HCT116 (cell line): ENCODE results near the gene TUBA3E. TPM values are rescaled to one million over a fixed set of nuclear protein-coding genes. Genes with fewer than 3 reads are reported as not detected.

Experiments used
- ATAC-seq: fragments of 200-7000 bp; cut with Tn5 transposase; 2 replicates; pipeline ENCODE4 v1.9.1; 2020; ENCODE audit warnings: mild to moderate bottlenecking, moderate library complexity
- BruUV-seq: library from RNA; stranded (reverse); fragments of 400-500 nt; replicated peaks from 2 replicates; lab custom pipeline; 2021; lab: Mats Ljungman, UMichigan
- CTCF ChIA-PET: fragments of 300-600 bp; sonication (Branson Sonifier 250); formaldehyde crosslinking; loops from one replicate; lab custom pipeline; 2021; ENCODE audit warnings: antibody characterized with exemption; lab: Charles Lee
- POLR2A ChIA-PET: fragments of 300-600, 350-600 bp; sonication (Branson Sonifier 250); formaldehyde crosslinking; loops from one replicate; lab custom pipeline; 2021; ENCODE audit warnings: antibody characterized with exemption; lab: Charles Lee
- RAD21 ChIA-PET, 2 experiments: fragments of 300-600 bp; sonication (Branson Sonifier 250); formaldehyde crosslinking; loops; one replicate each; lab custom pipeline; 2023; ENCODE audit warnings: low total read pairs in 2 of 2; ENCODE audit not compliant: uncharacterized antibody in 2 of 2, unreplicated experiment in 2 of 2, low non-redundant PET in 1 of 2; lab: Charles Lee
- DNase-seq: peaks from one replicate; pipeline ENCODE4 v3.0.0-alpha.2; 2010; ENCODE audit warnings: low read depth, low spot score
- H2AFZ ChIP-seq: fragments of 200-600 bp; shearing (Covaris generic), sonication (generic); 2 replicates; pipeline ENCODE4 v1.6.1; 2017; ENCODE audit warnings: low read depth, mixed run types, mixed read lengths, antibody characterized with exemption, low read length; ENCODE audit not compliant: poor library complexity, severe bottlenecking
- H3K27ac ChIP-seq: 2 replicates; pipeline ENCODE4 v1.5.1; 2012; ENCODE audit warnings: low read depth, low read length
- H3K27me3 ChIP-seq: fragments of 200-600 bp; sonication (generic); 2 replicates; pipeline ENCODE4 v1.6.1; 2016; ENCODE audit warnings: mixed run types, low read length, mixed read lengths; ENCODE audit not compliant: insufficient read depth
- H3K36me3 ChIP-seq, 2 experiments: fragments of 200-500 bp in 1 of 2; fragments of 200-600 bp in 1 of 2; sonication (Bioruptor generic) in 1 of 2; sonication (generic) in 1 of 2; 2 replicates each; pipeline versions ENCODE4 v1.5.1 to v1.6.1; 2014 to 2016; ENCODE audit warnings: low read length in 2 of 2, inconsistent platforms in 1 of 2, mixed read lengths in 1 of 2, mixed run types in 1 of 2; ENCODE audit not compliant: insufficient read depth in 2 of 2, control insufficient read depth in 1 of 2
- H3K4me1 ChIP-seq, 2 experiments: fragments of 200-600 bp in 1 of 2; sonication (generic) in 1 of 2; 2 replicates each; pipeline versions ENCODE4 v1.5.1 to v1.6.1; 2012 to 2017; ENCODE audit warnings: low read length in 2 of 2, inconsistent platforms in 1 of 2, mild to moderate bottlenecking in 1 of 2, mixed read lengths in 1 of 2, mixed run types in 1 of 2, moderate library complexity in 1 of 2; ENCODE audit not compliant: insufficient read depth in 2 of 2, control insufficient read depth in 1 of 2
- H3K4me2 ChIP-seq: fragments of 200-600 bp; sonication (generic); 2 replicates; pipeline ENCODE4 v1.6.1; 2017; ENCODE audit warnings: mixed run types, low read length, mixed read lengths
- H3K4me3 ChIP-seq, 2 experiments: fragments of 200-600 bp in 1 of 2; sonication (generic) in 1 of 2; replicated peaks in 1 of 2; 2 replicates each; pipeline ENCODE4 v1.5.1; 2011 to 2016; ENCODE audit warnings: low read length in 2 of 2, control low read depth in 1 of 2, low read depth in 1 of 2, mild to moderate bottlenecking in 1 of 2, mixed read lengths in 1 of 2, mixed run types in 1 of 2
- H3K79me2 ChIP-seq: fragments of 200-600 bp; sonication (generic); 2 replicates; pipeline ENCODE4 v1.6.1; 2017; ENCODE audit warnings: mild to moderate bottlenecking, mixed run types, low read length, moderate library complexity, mixed read lengths; ENCODE audit not compliant: insufficient read depth
- H3K9ac ChIP-seq: fragments of 200-600 bp; sonication (generic); 2 replicates; pipeline ENCODE4 v1.6.1; 2016; ENCODE audit warnings: low read length, mixed read lengths
- H3K9me2 ChIP-seq: fragments of 200-600 bp; sonication (generic), shearing (Covaris generic); 2 replicates; pipeline ENCODE4 v1.6.1; 2017; ENCODE audit warnings: mixed run types, mild to moderate bottlenecking, moderate library complexity; ENCODE audit not compliant: insufficient read depth
- H3K9me3 ChIP-seq, 2 experiments: fragments of 200-500 bp in 1 of 2; fragments of 200-600 bp in 1 of 2; sonication (Bioruptor generic) in 1 of 2; sonication (generic) in 1 of 2; 2 replicates each; pipeline ENCODE4 v1.6.1; 2014 to 2017; ENCODE audit warnings: low read length in 2 of 2, mixed read lengths in 2 of 2, inconsistent platforms in 1 of 2, low read depth in 1 of 2, mild to moderate bottlenecking in 1 of 2, mixed run types in 1 of 2, moderate library complexity in 1 of 2; ENCODE audit not compliant: control insufficient read depth in 1 of 2, insufficient read depth in 1 of 2
- H4K20me1 ChIP-seq: fragments of 200-600 bp; sonication (generic), shearing (Covaris generic); 2 replicates; pipeline ENCODE4 v1.6.1; 2017; ENCODE audit warnings: mixed run types, mild to moderate bottlenecking, moderate library complexity; ENCODE audit not compliant: insufficient read depth
- CEBPB ChIP-seq: IDR thresholded peaks from 2 replicates; pipeline ENCODE4 v1.6.1; 2012; ENCODE audit warnings: low read depth
- ELF1 ChIP-seq: IDR thresholded peaks from 2 replicates; pipeline ENCODE4 v1.6.1; 2012; ENCODE audit warnings: low read depth, borderline replicate concordance
- EZH2 ChIP-seq: fragments of 200-600 bp; sonication (generic); IDR thresholded peaks from 2 replicates; pipeline ENCODE4 v1.6.1; 2017; ENCODE audit warnings: antibody characterized with exemption, mixed run types
- EZH2phosphoT487 ChIP-seq: fragments of 200-600 bp; IDR thresholded peaks from 2 replicates; pipeline ENCODE4 v1.6.1; 2018; ENCODE audit warnings: antibody characterized with exemption, borderline replicate concordance
- MAX ChIP-seq: IDR thresholded peaks from 2 replicates; pipeline ENCODE4 v1.6.1; 2012
- SP1 ChIP-seq: IDR thresholded peaks from 2 replicates; pipeline ENCODE4 v1.6.1; 2012; ENCODE audit warnings: low read depth
- ZBTB33 ChIP-seq: IDR thresholded peaks from 2 replicates; pipeline ENCODE4 v1.6.1; 2011; ENCODE audit warnings: mild to moderate bottlenecking, low read length, moderate library complexity; ENCODE audit not compliant: insufficient replicate concordance; ENCODE audit errors: extremely low read depth
- ZFX ChIP-seq: fragments of 450-650 bp; IDR thresholded peaks from 2 replicates; pipeline ENCODE4 v1.6.1; 2017
- intact Hi-C: fragments of 100-400 bp; cut with micrococcal nuclease; formaldehyde crosslinking; loops from 2 replicates; pipeline ENCODE4 v1.10.0; 2022
- total RNA-seq: library from RNA; stranded (reverse); gene quantifications from one replicate; pipeline ENCODE4 v1.2.1, GENCODE V29; 2021; ENCODE audit not compliant: unreplicated experiment

TUBA3E gene
- total RNA-seq, 1 experiment from 2014 or later: not detected

DNA sequence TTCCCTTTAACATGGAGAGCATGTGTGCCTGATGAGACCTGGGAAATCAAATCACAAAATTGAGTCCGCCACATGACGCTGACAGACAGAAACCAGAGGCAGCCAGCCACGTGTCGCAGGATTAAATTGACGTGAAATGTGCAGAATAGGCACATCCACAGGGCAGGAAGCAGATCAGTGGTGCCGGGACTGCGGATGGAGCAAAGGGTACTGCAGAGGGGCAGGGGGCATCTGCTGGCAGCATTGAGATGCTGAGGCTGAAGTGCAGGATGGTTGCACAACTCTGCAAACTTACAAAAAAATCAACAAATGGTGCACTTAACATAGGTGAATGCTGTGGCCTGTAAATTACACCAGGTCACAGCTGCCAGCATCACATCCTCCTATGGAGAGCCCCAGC, 48.2 kb upstream of the TUBA3E start (continued):
- TF ChIP-seq SP1: no peak
- TF ChIP-seq EZH2: no peak
- TF ChIP-seq ZBTB33: no peak
- no peak for TF ChIP-seq CEBPB
- TF ChIP-seq ZFX: no peak
- no peak for TF ChIP-seq MAX
- no peak for TF ChIP-seq ELF1

DNA sequence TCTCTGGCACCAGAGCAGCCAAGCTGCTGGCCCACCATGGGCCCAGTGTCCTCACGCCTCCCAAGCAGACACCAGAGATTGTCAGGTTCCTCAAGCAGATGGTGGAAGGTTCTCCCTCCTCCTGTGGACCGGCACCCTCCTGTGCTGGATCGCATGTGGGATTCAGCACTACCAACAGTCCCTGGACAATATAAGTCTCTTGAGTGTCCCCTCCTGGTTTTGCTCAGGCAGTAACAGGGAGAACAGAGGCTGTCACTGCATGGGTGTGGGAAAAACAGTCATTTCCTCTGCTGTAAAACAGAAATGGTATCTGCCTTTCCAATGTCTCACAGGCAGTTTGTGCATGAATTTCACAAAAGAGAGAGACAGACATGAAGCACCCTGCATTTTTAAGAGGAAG, 47.7 kb upstream of the TUBA3E start:
- RAD21 ChIA-PET: no interaction called here
- no peaks in the 10 kb centered on the region for H3K36me3 ChIP-seq
- POLR2A ChIA-PET: no interaction called here
- H3K9me3 ChIP-seq: no peaks in the 10 kb centered on the region
- no TSS peak for BruUV-seq
- no peak overlapping the region for H3K9ac ChIP-seq
- no peaks in the 10 kb centered on the region for H3K9me2 ChIP-seq
- H4K20me1 ChIP-seq: no peaks in the 10 kb centered on the region
- no peak for TF ChIP-seq EZH2phosphoT487
- TF ChIP-seq, all 23 proteins: peak for 0
- DNase-seq (no peak), ATAC-seq (no peak)
- H3K27ac ChIP-seq: no peak overlapping the region
- H3K79me2 ChIP-seq: no peaks in the 10 kb centered on the region
- H3K4me1 ChIP-seq: peaks cover 7 to 11% of the 10 kb centered on the region in 2 experiments
- intact Hi-C loops: no loop called here
- no peak overlapping the region for H3K4me2 ChIP-seq
- CTCF ChIA-PET: no interaction called here
- no peak overlapping the region for H2AFZ ChIP-seq
- no peaks in the 10 kb centered on the region for H3K27me3 ChIP-seq
- no peak overlapping the region for H3K4me3 ChIP-seq
